HG02885 (cell line): ENCODE results near the gene CDK6.
"Not testable (repeated sequence)": the region's sequence is repeated elsewhere in the genome, so short reads cannot be mapped to it uniquely, and the experiment has no call there.

Experiments
- ATAC-seq: cut with Tn5 transposase; IDR thresholded peaks from one replicate; pipeline ENCODE4 v1.9.1; 2021; ENCODE audit warnings: mild to moderate bottlenecking; ENCODE audit not compliant: unreplicated experiment, poor library complexity

The CDK6 gene

DNA sequence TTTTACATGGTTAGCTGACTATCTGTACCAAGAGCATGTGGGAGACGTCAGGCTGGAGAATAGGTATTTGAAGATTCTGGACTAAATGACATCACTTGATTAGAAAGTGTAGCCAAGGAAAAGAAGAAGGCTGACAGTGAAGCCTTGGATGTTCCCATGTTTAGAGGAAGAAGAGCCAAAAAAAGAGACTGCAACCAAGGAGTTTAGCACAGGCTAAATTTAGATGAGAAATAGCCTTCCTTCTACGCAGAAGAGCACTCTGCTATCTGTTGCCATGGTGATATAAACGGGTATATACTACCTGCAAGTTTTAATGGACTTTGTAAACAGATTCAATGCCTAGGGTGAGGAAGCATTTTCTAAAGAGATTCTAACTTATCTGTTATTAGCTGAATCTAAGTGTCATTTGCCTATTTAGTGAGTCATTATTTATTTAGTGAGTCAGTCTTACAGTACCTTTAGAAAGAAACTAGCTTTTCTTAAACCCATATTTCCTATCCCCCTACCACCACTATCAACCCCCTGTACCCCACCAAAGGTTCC, 69.8 kb downstream of the CDK6 start:
- no peak for ATAC-seq

DNA sequence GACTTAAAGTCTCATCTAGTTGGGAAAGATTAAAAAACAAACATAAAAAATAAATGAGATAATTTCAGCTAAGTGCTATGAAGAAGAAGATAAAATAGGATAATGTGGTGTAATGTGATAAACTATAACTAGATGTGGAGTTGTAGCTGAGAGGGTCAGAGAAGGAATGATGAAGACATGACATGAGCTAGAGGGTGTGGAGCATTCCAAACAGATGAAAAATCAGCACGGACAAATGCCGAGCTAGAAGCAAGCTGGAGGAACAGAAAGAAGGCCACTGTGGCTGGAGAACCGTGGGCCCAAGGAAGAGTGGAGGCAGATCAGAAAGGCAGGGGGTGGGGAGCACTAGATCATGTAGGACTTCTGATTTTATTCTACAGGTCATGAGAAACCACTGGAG, 70.6 kb downstream of the CDK6 start:
- no peak for ATAC-seq

DNA sequence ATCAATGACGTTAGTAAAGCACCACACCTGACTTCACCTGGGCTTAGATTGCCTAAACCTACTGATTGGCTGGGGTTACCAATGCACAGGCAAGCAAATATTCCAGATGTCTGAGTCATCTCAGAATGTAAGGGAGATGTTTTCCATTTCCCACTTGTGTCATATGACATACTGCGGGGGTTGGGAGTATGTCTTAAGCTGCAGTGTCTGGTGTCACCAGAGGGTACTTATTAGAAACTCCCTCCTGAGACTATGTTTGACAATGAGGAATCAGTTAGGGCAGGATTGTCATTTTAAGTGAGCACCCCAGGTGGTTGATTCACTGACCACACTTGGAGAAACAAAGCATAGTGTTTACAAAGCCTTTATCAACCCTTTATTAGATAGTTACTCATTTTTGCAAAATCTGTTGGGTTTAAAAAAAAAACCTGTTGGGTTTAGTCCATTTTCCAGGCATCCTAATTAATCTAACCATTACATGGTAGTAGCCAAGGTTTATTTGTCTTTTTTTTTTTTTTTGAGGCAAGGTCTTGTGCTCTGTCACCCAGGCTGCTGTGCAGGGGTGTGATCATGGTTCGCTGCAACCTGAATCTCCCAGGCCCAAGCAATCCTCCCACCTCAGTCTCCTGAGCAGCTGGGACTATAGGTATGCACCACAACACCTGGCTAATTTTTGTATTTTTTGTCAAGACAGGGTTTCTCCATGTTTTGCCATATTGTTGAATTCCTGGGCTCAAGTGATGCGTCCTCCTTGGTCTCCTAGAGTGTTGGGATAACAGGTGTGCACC, 72.5 kb downstream of the CDK6 start:
- no peak for ATAC-seq

DNA sequence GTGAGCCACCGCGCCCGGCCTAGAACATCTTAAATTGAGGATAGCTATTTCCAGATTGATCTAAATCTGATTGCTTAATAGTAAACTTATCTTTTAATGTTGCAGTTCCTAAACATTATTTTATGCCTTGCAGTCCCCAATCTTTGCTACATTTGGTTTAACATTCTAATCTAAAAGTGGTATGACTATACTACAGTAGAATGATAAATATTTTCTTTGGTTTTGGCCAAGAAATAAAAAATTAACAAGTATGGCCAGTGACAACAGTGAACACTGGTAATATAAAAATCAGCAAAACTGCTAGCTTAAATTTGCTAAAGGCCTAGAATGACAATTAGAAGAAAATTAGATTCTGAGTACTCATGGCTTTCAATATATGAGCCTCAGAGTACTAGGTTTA, 73.5 kb downstream of the CDK6 start:
- ATAC-seq = no peak

DNA sequence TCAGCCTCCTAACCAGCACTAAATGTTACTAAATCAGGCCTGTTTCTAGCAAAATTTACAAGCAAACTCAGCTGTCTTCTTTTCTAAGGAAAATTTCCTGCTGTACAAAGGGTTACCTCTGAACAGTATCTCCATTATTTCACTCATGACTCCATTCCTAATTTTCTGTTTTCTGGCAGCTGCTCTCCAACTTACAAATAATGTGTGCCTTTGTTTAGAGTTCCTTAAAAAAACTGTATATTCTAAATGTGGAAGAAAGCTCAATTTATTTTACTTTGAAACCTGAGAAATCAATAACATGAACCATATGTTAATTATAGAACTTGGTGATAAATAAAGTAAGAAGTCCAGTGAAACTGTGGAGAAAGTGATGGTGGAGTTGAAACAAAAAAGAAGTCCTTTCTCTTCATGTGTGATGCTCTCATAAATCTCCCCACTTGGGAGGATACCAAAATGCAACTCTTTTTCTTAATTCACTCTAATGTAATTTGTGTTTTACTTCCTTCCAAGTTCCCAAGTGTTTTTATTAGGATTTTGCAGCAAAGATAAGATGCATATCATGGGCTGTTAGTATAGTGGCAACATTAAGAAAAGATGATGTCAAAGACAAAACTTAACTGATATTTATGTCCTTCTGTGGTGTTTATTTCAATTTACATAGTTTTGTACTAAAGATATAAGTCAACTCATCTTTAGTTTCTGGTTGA, 74.8 kb downstream of the CDK6 start:
- no peak for ATAC-seq

DNA sequence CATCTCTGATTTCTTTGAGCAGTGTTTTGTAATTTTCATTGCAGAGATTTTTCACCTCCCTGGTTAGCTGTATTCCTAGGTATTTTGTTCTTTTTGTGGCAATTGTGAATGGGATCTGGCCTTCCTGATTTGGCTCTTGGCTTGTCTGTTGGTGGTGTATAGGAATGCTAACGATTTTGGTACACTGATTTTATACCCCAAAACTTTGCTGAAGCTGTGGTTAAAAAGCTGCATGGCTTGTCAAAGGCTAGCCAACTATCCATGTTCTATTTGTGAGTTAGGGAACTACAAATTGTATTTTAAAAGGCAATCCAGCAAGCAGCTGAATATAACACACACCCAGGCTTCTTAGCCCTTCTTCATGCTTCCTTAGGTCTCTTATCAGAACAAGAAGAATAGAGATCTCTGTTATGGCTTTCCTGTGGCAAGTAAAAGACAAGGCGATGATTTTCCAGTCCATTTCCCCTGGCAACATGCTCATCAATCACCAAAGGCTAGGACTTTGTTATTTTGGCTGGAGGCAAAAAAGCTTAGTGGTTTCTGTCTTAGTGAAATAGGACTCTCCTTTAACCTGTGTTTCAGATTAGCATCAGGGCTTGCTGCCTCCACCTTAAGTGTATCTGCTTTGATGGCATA, 77.5 kb downstream of the CDK6 start:
- ATAC-seq = no peak

DNA sequence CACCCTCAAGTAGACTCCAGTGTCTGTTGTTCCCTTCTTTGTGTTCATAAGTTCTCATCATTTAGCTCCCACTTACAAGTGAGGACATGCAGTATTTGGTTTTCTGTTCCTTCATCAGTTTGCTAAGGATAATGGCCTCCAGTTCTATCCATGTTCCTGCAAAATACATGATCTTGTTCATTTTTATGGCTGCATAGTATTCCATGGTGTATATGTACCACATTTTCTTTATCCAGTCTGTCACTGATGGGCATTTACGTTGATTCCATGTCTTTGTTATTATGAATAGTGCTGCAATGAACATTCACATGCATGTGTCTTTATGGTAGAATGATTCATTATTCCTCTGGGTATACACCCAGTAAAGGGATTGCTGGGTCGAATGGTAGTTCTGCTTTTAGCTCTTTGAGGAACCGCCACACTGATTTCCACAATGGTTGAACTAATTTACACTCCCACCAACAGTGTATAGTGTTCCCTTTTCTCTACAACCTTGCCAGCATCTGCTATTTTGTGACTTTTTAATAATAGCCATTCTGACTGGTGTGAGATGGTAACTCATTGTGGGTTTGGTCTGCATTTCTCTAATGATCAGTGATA, 79.0 kb downstream of the CDK6 start:
- not testable (repeated sequence) for ATAC-seq

DNA sequence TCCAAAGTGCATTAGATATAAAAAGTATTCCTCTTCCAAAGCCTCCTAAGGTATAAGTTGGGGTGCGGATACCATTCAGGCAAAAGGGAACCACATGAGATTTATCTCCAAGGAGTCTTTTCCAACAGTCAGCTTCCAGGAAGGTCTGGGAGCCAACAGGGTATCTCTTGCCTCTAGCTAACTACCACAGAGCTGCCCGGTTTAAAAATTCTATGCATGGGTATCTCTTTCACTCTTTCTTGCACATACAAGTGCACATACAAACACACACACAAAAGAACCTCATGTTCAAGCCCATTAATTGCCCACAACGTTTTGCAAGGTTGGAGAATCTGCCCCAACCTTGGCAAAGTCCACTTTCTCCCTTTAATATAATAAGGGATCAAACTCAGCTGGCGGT, 80.7 kb downstream of the CDK6 start:
- ATAC-seq = no peak

DNA sequence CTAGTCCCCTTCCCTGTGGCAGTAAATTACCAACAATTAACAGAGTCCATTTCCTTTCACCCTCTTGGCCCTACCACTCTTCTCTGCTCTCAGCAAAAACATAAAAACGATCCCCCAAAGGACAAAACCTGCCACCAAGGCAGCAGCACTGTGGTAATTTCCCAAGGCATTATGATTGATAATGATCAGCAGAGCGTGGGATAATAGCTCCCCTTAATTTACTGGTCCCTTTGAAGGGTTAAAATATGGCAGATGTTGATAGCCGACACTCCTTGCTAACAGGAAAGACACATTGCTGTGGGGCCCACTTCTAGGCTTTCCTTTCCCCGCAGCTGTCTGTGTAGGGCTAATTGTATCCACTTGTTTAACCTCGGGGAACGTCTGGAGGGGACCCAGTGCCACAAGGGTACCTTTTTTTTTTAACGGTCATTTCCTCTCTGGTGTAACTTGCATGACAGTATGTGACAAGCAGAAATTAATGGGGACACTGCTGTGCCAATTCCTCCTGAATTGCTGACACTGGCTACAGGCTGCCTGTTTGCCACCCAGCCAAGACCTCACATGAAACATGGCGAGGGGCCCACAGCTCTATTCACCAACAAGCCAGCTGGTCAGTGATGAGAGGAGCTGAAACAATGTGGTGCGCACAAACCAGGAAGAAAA, 81.3 kb downstream of the CDK6 start:
- no peak for ATAC-seq

DNA sequence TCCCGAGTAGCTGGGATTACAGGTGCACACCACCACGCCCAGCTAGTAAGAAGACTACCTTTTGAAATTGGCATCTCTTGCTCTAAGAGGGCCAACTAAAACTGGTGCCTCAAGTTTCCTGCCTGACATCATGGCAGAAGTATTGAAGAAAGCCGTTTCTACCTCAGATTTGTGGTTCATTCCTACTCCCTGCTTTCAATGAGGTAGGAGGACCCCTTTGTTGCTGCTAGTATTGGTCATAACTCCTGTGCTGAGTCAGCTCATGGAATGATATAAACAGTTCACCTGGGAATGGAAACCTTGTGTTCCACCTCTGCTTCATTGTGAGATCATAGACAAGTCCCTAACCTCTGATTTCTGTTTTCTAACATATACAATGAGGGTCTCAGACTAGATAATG, 82.8 kb downstream of the CDK6 start:
- ATAC-seq = no peak

DNA sequence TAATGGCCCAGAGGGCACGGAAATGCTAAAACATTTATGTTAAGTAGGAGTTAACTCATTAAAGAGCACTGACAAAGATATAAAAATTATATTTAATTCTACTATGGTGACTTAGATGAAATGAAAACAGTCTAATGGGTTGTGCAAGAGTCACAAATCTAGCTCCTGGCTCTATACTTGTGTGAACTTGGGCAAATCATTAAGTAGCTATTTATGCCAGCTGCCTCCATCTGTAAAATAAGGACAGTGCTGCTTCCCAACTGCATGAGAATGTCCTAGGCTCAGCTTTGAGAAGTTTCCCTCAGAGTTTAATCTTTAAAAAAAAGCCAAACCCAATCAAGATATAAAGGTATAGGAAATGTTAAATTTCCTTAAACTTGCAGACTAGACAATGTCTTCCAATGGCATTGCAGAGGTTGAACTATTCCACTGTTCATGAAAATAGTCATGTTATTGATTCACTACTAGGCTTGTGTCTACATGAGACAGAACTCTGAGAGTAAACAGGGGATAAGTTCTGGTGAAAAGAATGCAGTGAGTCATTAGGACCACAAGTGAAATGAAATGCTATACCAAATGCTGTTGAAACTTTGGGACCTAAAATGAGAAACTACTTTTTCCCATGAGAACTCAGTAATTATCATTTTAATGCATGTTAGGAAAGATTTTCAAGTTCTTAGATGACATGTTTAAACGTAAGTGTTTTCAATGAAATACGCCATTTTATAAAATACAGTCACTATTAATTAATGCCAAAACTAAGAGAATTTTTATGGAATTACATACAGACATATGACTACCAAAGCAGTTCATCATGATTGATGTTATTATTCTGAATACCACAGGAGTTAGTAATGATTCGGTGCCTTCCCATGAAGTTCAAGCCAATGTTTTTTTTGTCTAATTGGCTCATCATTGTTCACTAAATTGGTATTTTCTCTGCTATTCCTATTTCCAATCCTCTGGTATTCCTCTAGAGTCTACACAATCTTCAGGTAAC, 84.2 kb downstream of the CDK6 start:
- no peak for ATAC-seq

DNA sequence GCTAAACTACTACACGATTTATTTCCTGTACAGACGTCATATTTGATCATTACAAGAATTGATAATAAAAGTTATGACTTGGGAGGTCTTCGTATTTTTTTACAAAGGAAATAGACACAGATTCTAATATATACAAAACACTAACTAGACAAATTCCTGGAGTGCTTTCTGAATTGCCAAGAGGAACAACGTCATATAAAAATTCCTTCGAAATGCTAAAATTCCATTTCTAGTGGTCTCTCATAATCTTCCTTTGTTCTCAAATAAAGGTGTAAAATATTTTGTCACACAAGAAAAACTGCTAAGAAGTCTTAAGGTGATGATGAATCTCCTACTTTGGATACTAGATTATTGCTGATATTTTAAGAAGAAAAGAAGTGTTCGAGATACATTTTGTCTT, 85.4 kb downstream of the CDK6 start:
- ATAC-seq = no peak

DNA sequence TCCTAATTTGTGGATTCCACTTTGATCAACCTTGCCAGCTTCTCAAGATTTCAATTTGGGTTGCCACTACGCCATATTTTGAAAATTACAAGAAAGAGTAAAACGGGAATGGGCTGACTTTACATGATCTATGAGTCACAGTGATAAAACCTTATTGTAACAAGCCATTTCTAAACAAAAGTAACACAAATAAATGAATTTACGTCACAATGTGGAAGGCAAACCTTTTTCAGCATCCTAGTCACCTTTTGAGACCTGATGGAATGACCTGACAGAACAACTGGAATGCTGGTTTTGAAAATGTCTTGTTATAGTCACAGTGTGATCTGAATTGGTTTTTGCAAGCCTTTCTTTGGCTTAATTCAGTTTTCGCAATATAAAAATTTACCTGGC, 85.9 kb downstream of the CDK6 start:
- no peak for ATAC-seq

DNA sequence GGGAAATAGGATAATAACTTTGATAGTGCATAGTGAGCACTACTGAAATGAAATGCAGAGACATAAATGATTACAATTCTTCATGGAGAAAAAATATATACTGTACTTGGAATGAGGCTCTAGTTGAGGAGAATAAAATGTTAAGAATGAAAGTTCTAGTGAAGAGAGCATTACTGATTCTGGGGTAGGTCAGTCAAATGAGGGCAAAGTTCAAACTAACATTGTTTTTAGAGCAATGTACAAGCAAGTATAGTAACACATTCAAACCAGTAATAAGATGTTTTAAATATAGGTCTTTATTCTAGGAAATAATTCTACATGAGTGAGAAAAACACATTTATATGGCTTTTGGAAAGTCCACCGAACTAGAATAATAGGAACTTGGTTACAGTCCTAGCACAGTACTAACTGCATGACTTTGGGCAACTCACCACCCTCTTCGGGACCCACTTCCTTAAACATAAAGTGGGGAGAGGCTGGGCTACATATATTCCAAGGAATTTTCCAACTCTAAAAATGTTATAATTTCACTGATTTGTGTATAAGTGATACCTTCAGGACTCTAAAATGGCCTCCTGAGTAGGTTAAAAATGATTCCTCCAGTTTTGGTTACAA, 86.4 kb downstream of the CDK6 start:
- no peak for ATAC-seq

DNA sequence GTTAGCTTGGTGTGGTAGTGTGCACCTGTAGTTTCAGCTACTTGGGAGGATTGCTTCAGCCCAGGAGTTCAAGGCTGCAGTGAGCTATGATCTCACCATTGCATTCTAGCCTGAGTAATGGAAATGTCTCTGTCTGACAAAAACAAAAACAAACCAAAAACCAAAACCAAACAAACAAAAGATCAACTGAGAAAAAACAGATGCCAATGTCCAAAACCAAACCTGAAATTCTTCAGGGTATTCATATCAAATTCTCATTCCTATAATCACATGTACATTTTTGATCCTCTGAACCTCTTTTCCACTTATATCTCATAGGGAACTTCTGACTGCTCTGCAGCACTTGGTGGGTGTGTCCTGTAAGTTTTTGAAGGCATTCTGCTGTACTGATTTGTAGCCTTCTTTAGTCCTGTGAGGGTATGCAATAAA, 87.0 kb downstream of the CDK6 start:
- no peak for ATAC-seq

DNA sequence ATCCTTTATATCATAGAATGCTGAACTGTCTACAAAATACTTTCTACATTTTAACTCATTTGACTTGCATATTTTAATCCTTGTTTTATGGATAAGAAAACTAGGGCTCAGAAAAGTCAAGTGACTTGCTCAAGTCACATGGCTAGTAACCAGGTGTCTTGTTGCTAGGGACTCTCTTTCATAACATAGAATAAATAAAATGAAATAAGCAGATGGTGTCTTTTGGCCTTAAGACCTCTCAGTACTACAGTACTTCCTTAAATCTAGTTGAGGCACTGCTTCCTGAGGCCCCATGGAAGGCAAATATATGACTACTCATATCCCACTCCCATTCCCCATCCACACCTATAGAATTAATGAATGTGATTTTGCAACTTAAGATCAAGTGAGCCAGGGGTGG, 87.9 kb downstream of the CDK6 start:
- no peak for ATAC-seq

DNA sequence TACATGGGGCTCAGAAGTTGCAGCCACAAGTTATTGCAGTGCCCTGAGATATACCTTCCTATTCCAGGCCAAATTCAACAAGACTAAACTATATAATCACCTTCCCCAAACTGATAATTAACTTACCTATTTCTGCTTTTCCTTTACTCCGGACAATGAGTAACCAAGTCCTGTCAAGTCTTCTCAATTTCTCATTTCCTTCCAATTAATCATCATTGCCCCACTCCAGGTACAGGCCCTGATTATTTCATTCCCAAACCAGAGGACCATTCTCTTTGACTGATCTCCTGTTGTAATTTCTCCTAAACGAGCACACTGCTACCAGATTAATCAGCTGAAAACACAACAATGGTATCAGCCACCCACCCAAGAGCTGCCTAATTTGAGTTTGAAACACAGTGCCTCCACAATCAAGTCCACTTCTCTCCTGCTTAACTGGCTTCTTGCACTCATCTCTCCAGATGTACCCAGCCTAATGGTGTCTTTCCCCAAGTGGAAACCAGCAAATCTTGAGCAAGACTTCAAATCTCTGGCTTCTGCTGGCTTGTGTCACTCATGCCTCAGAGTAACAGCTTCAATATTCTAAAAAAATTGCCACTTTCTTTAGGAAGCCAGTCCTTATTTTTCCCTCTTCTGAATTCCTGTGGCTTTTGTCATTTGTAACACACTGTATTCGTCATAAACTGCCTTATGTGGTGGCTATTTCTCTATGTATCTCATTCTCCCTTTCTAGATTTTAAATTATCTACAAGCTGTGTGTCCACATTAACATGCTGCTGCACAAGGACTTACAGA, 89.1 kb downstream of the CDK6 start:
- no peak for ATAC-seq

DNA sequence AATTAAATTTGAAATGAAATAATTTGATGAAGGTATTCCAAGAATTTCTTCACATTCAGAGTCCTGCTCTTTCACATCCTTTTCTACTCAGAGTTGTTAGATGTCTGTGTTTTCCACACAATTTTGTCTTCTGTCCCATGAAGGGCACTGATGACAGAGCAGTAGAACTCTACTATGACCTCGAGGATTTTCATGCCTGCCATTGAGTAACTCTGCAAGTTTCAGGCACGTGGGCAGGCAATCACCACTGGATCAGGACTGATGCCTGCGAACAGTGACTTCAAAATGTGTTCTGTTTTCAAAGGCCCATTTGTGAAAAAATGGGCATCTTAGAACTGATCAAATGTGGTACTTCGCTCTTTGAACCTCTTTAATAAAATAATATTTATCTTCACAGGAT, 91.1 kb downstream of the CDK6 start:
- no peak for ATAC-seq
